Astrocyte (in vitro differentiated cells and primary cell): Measurements from ENCODE around the gene GCNT3. TPM values are rescaled to one million over a fixed set of nuclear protein-coding genes. Genes with fewer than 3 reads are reported as not detected.

Experiments used
- DNase-seq: peaks from one replicate; pipeline ENCODE4 v3.0.0-alpha.2; 2010; ENCODE audit warnings: low read depth
- FAIRE-seq: peaks from 2 replicates; lab custom pipeline; 2011; peaks lifted over from hg19 to GRCh38; lab: Jason Lieb, UNC
- H2AFZ ChIP-seq: 2 replicates; pipeline ENCODE4 v1.6.0; 2012; ENCODE audit warnings: low read depth, low read length, inconsistent platforms
- H3K27ac ChIP-seq: 2 replicates; pipeline ENCODE4 v1.5.1; 2011; ENCODE audit warnings: low read depth, low read length, inconsistent platforms
- H3K27me3 ChIP-seq: 2 replicates; pipeline ENCODE4 v1.6.0; 2011; ENCODE audit warnings: low read length, inconsistent platforms; ENCODE audit not compliant: insufficient read depth
- H3K36me3 ChIP-seq: 2 replicates; pipeline ENCODE4 v1.5.1; 2011; ENCODE audit warnings: low read length, inconsistent platforms; ENCODE audit not compliant: insufficient read depth
- H3K4me1 ChIP-seq: 2 replicates; pipeline ENCODE4 v1.5.1; 2011; ENCODE audit warnings: low read length, inconsistent platforms; ENCODE audit not compliant: insufficient read depth
- H3K4me2 ChIP-seq: 2 replicates; pipeline ENCODE4 v1.6.0; 2012; ENCODE audit warnings: low read length, inconsistent platforms
- H3K4me3 ChIP-seq: 2 replicates; pipeline ENCODE4 v1.5.1; 2011; ENCODE audit warnings: low read depth, mild to moderate bottlenecking, low read length, inconsistent platforms; ENCODE audit not compliant: insufficient read depth
- H3K79me2 ChIP-seq: 2 replicates; pipeline ENCODE4 v1.6.0; 2012; ENCODE audit warnings: mild to moderate bottlenecking, low read length, inconsistent platforms; ENCODE audit not compliant: insufficient read depth
- H3K9ac ChIP-seq: 2 replicates; pipeline ENCODE4 v1.6.0; 2012; ENCODE audit warnings: mild to moderate bottlenecking, low read length, inconsistent platforms
- H3K9me3 ChIP-seq: 2 replicates; pipeline ENCODE4 v1.5.1; 2012; ENCODE audit warnings: low read depth, mild to moderate bottlenecking, low read length, inconsistent platforms; ENCODE audit not compliant: insufficient read depth
- H4K20me1 ChIP-seq: 2 replicates; pipeline ENCODE4 v1.6.0; 2012; ENCODE audit warnings: low read length, inconsistent platforms; ENCODE audit not compliant: insufficient read depth
- H3K27ac Mint-ChIP-seq: one replicate; pipeline ENCODE4 v1.8.0; 2021; ENCODE audit warnings: mild to moderate bottlenecking, mixed read lengths; ENCODE audit not compliant: unreplicated experiment
- H3K27me3 Mint-ChIP-seq: one replicate; pipeline ENCODE4 v1.8.0; 2021; ENCODE audit warnings: low read depth, mixed read lengths; ENCODE audit not compliant: unreplicated experiment
- H3K36me3 Mint-ChIP-seq: one replicate; pipeline ENCODE4 v1.8.0; 2021; ENCODE audit warnings: low read depth, mixed read lengths; ENCODE audit not compliant: unreplicated experiment
- H3K4me1 Mint-ChIP-seq: one replicate; pipeline ENCODE4 v1.8.0; 2021; ENCODE audit warnings: low read depth, mixed read lengths; ENCODE audit not compliant: unreplicated experiment
- H3K4me3 Mint-ChIP-seq: one replicate; pipeline ENCODE4 v1.8.0; 2021; ENCODE audit warnings: mild to moderate bottlenecking, moderate library complexity, mixed read lengths; ENCODE audit not compliant: unreplicated experiment
- H3K9me3 Mint-ChIP-seq: one replicate; pipeline ENCODE4 v1.8.0; 2021; ENCODE audit warnings: mild to moderate bottlenecking, mixed read lengths; ENCODE audit not compliant: unreplicated experiment
- EZH2 ChIP-seq: IDR thresholded peaks from 2 replicates; pipeline ENCODE4 v1.6.1; 2012; ENCODE audit warnings: mild to moderate bottlenecking, low read length, inconsistent platforms; ENCODE audit not compliant: insufficient read depth
- total RNA-seq: library from RNA; stranded (reverse); gene quantifications from 2 replicates; pipeline ENCODE4 v1.2.1, GENCODE V29; 2021
- TF ChIP-seq, protein P1 (sequence below): IDR thresholded peaks from 2 replicates; pipeline ENCODE4 v1.5.1; 2011; ENCODE audit warnings: low read depth, mild to moderate bottlenecking, inconsistent platforms, low read length, moderate library complexity; ENCODE audit not compliant: insufficient read depth

GCNT3 gene
- total RNA-seq, 1 donor from 2014 or later, result 1.3 TPM

GRCh38 chr15:59609730-59610712 lies 1.6 kb upstream of the GCNT3 start:
- peaks cover 9% of the 10 kb centered on the region for H3K4me1 Mint-ChIP-seq
- no peak for FAIRE-seq
- H3K27me3 Mint-ChIP-seq, result peaks cover 4% of the 10 kb centered on the region
- Histone ChIP-seq H3K4me1 (no peaks in the 10 kb centered on the region), H3K4me3 (no peak overlapping the region), H3K9ac (no peak overlapping the region), H3K4me2 (no peak overlapping the region), H3K27ac (no peak overlapping the region), H4K20me1 (no peaks in the 10 kb centered on the region), H3K27me3 (peaks cover 17% of the 10 kb centered on the region), H3K36me3 (no peaks in the 10 kb centered on the region), H3K9me3 (no peaks in the 10 kb centered on the region), H3K79me2 (no peaks in the 10 kb centered on the region), H2AFZ (no peak overlapping the region)
- TF ChIP-seq, protein P1, sequence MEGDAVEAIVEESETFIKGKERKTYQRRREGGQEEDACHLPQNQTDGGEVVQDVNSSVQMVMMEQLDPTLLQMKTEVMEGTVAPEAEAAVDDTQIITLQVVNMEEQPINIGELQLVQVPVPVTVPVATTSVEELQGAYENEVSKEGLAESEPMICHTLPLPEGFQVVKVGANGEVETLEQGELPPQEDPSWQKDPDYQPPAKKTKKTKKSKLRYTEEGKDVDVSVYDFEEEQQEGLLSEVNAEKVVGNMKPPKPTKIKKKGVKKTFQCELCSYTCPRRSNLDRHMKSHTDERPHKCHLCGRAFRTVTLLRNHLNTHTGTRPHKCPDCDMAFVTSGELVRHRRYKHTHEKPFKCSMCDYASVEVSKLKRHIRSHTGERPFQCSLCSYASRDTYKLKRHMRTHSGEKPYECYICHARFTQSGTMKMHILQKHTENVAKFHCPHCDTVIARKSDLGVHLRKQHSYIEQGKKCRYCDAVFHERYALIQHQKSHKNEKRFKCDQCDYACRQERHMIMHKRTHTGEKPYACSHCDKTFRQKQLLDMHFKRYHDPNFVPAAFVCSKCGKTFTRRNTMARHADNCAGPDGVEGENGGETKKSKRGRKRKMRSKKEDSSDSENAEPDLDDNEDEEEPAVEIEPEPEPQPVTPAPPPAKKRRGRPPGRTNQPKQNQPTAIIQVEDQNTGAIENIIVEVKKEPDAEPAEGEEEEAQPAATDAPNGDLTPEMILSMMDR, result no peak
- TF ChIP-seq EZH2, result no peak
- H3K4me3 Mint-ChIP-seq, result no peak overlapping the region
- no peaks in the 10 kb centered on the region for H3K36me3 Mint-ChIP-seq
- H3K9me3 Mint-ChIP-seq, result peaks cover 6% of the 10 kb centered on the region
- no peak for DNase-seq
- no peak overlapping the region for H3K27ac Mint-ChIP-seq

DNA sequence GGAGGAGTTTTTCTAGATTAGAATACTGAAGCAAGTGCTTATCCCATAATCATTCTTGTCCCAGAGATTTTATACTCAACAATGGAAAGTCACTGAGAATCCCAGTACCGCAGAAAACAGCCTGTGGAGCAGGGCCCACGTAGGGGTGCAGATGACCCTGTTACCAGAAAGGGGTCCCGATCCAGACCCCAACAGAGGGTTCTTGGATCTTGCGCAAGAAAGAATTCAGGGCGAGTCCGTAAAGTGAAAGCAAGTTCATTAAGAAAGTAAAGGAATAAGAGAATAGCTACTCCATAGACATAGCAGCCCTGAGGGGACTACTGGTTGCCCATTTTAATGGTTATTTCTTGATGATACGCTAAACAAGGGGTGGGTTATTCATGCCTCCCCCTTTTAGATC lies 2.6 kb downstream of the GCNT3 start:
- no peaks in the 10 kb centered on the region for H4K20me1 ChIP-seq
- no peak overlapping the region for H3K4me2 ChIP-seq
- no peak overlapping the region for H2AFZ ChIP-seq
- H3K27me3 ChIP-seq, result peaks cover 21% of the 10 kb centered on the region
- H3K79me2 ChIP-seq, result no peaks in the 10 kb centered on the region
- no peak overlapping the region for H3K4me3 ChIP-seq
- Mint-ChIP-seq H3K9me3 (peaks cover 2% of the 10 kb centered on the region), H3K4me1 (peaks cover 9% of the 10 kb centered on the region), H3K27me3 (peaks cover 16% of the 10 kb centered on the region), H3K4me3 (no peak overlapping the region), H3K27ac (no peak overlapping the region), H3K36me3 (no peaks in the 10 kb centered on the region)
- H3K9ac ChIP-seq, result no peak overlapping the region
- H3K4me1 ChIP-seq, result no peaks in the 10 kb centered on the region
- FAIRE-seq (no peak), DNase-seq (no peak)
- no peaks in the 10 kb centered on the region for H3K9me3 ChIP-seq
- TF ChIP-seq, protein P1, result no peak
- no peak for TF ChIP-seq EZH2
- H3K27ac ChIP-seq, result no peak overlapping the region
- no peaks in the 10 kb centered on the region for H3K36me3 ChIP-seq

- Histone ChIP-seq H4K20me1 (no peaks in the 10 kb centered on the region), H3K4me1 (no peaks in the 10 kb centered on the region), H3K27me3 (peaks cover 21% of the 10 kb centered on the region), H3K27ac (no peak overlapping the region), H3K9me3 (no peaks in the 10 kb centered on the region), H3K9ac (no peak overlapping the region), H3K4me3 (no peak overlapping the region), H2AFZ (no peak overlapping the region), H3K79me2 (no peaks in the 10 kb centered on the region), H3K4me2 (no peak overlapping the region), H3K36me3 (no peaks in the 10 kb centered on the region)
- peaks cover 9% of the 10 kb centered on the region for H3K4me1 Mint-ChIP-seq
- TF ChIP-seq, protein P1, result no peak
- no peak for TF ChIP-seq EZH2
- H3K9me3 Mint-ChIP-seq, result peaks cover 2% of the 10 kb centered on the region
- no peak for DNase-seq
- no peak overlapping the region for H3K27ac Mint-ChIP-seq
- H3K27me3 Mint-ChIP-seq, result peaks cover 21% of the 10 kb centered on the region
- H3K36me3 Mint-ChIP-seq, result no peaks in the 10 kb centered on the region
- no peak overlapping the region for H3K4me3 Mint-ChIP-seq
- FAIRE-seq, result no peak
These were observed 4.1 kb downstream of the GCNT3 start for GRCh38 chr15:59615661-59616060.
